ENCODE data around the gene ERICH2.

ERICH2 gene

GRCh38 chr2:170836027-170836426, 65.8 kb downstream of the ERICH2 start:
- no peaks in the 10 kb centered on the region for H3K36me3 ChIP-seq (ENCODE audit: control insufficient read depth, low read length)
- H3K4me3 ChIP-seq (ENCODE audit: low read length), result no peak overlapping the region
- peaks cover 9% of the 10 kb centered on the region; the same call in 1 of the 2 replicates for H3K27me3 ChIP-seq (ENCODE audit: control insufficient read depth, low read length)
- no peaks in the 10 kb centered on the region for H3F3A ChIP-seq (ENCODE audit: control insufficient read depth, insufficient read depth)
- H3K4me1 ChIP-seq (ENCODE audit: control insufficient read depth, low read length), result no peaks in the 10 kb centered on the region
- H4K20me1 ChIP-seq (ENCODE audit: control insufficient read depth, insufficient read depth, low read depth, low read length), result no peaks in the 10 kb centered on the region
- H3K9me3 ChIP-seq (ENCODE audit: control insufficient read depth, insufficient read depth, low read length), result no peaks in the 10 kb centered on the region
- H3K4me2 ChIP-seq (ENCODE audit: low read length), result no peak overlapping the region
- no peaks in the 10 kb centered on the region for H3K79me2 ChIP-seq (ENCODE audit: control insufficient read depth, low read length)
- no peak overlapping the region for H3K27ac ChIP-seq (ENCODE audit: low read depth, low read length)
- H3K9me2 ChIP-seq (replicated peaks; ENCODE audit: control insufficient read depth, low read length), result no peaks in the 10 kb centered on the region
- TF ChIP-seq CTCF (IDR thresholded peaks at IDR 0.05; ENCODE audit: low read depth, low read length, poor library complexity, severe bottlenecking), result no peak
- TF ChIP-seq EZH2phosphoT487 (IDR thresholded peaks at IDR 0.05; ENCODE audit: borderline replicate concordance, low read length), result no peak

GRCh38 chr2:170840717-170841210, 70.6 kb downstream of the ERICH2 start:
- 0 out of 2 replicates have a peak, but pooled peaks cover 2% of the 10 kb centered on the region for H3K4me1 ChIP-seq (ENCODE audit: control insufficient read depth, low read length)
- H3K9me3 ChIP-seq (ENCODE audit: control insufficient read depth, insufficient read depth, low read length), result no peaks in the 10 kb centered on the region
- H3F3A ChIP-seq (ENCODE audit: control insufficient read depth, insufficient read depth), result no peaks in the 10 kb centered on the region
- no peaks in the 10 kb centered on the region for H4K20me1 ChIP-seq (ENCODE audit: control insufficient read depth, insufficient read depth, low read depth, low read length)
- H3K36me3 ChIP-seq (ENCODE audit: control insufficient read depth, low read length), result no peaks in the 10 kb centered on the region
- no peak overlapping the region for H3K4me3 ChIP-seq (ENCODE audit: low read length)
- H3K27ac ChIP-seq (ENCODE audit: low read depth, low read length), result no peak overlapping the region
- no peak overlapping the region for H3K4me2 ChIP-seq (ENCODE audit: low read length)
- no peaks in the 10 kb centered on the region for H3K79me2 ChIP-seq (ENCODE audit: control insufficient read depth, low read length)
- H3K9me2 ChIP-seq (replicated peaks; ENCODE audit: control insufficient read depth, low read length), result no peaks in the 10 kb centered on the region
- TF ChIP-seq EZH2phosphoT487 (IDR thresholded peaks at IDR 0.05; ENCODE audit: borderline replicate concordance, low read length) (no peak), CTCF (IDR thresholded peaks at IDR 0.05; ENCODE audit: low read depth, low read length, poor library complexity, severe bottlenecking) (no peak)
- peaks cover 14% of the 10 kb centered on the region; the same call in 1 of the 2 replicates for H3K27me3 ChIP-seq (ENCODE audit: control insufficient read depth, low read length)

- Histone ChIP-seq H3K36me3 (ENCODE audit: control insufficient read depth, low read length) (no peaks in the 10 kb centered on the region), H3K27ac (ENCODE audit: low read depth, low read length) (no peak overlapping the region), H3K4me3 (ENCODE audit: low read length) (no peak overlapping the region), H3F3A (ENCODE audit: control insufficient read depth, insufficient read depth) (no peaks in the 10 kb centered on the region), H3K4me1 (ENCODE audit: control insufficient read depth, low read length) (0 out of 2 replicates have a peak, but pooled peaks cover 2% of the 10 kb centered on the region), H3K4me2 (ENCODE audit: low read length) (no peak overlapping the region), H3K79me2 (ENCODE audit: control insufficient read depth, low read length) (no peaks in the 10 kb centered on the region), H4K20me1 (ENCODE audit: control insufficient read depth, insufficient read depth, low read depth, low read length) (no peaks in the 10 kb centered on the region), H3K9me3 (ENCODE audit: control insufficient read depth, insufficient read depth, low read length) (no peaks in the 10 kb centered on the region), H3K27me3 (ENCODE audit: control insufficient read depth, low read length) (peaks cover 8% of the 10 kb centered on the region; the same call in 1 of the 2 replicates), H3K9me2 (replicated peaks; ENCODE audit: control insufficient read depth, low read length) (no peaks in the 10 kb centered on the region)
- TF ChIP-seq CTCF (IDR thresholded peaks at IDR 0.05; ENCODE audit: low read depth, low read length, poor library complexity, severe bottlenecking) (no peak), EZH2phosphoT487 (IDR thresholded peaks at IDR 0.05; ENCODE audit: borderline replicate concordance, low read length) (no peak)
Measured at GRCh38 chr2:170842785-170843184, 72.6 kb downstream of the ERICH2 start.
